GM18508 (cell line): ENCODE measurements around the gene TGFBR1.

ENCODE experiments used
- ATAC-seq: cut with Tn5 transposase; IDR thresholded peaks from one replicate; pipeline ENCODE4 v1.9.1; 2021; ENCODE audit warnings: moderate number of reproducible peaks; ENCODE audit not compliant: insufficient read depth, unreplicated experiment

The TGFBR1 gene

DNA sequence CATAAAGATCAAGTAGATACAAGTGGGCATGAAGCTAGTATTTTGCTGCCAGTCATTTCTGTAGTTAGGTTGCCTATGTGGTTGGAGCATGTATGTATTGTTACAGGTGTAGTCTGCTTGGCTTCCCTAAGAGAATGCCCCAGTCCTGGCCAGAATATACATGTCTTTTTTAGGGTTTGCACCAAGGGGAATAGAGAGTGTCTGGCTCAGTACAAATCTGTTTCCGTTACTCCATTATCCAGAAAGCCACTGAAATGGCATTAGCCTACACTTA, 23.2 kb downstream of the TGFBR1 start:
- ATAC-seq = no peak

DNA sequence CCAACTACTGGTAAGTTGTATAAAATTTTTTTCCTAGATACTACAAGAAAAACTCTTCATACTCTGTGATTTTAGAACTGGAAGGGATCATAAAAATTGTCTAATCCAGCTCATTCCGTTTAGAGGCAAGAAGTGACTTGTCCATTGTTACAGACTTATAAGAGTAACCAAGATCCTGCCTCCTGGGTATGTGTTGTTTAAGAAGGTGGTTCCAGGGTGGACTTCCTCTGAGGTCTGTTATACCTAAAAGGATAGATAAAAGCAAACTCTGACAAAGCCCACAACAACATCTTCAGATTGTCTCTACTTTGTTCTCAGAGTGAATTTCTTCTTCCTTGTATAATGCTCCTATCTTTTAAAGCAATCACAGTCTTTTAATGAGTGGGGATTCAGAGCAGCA, 24.2 kb downstream of the TGFBR1 start:
- no peak for ATAC-seq

DNA sequence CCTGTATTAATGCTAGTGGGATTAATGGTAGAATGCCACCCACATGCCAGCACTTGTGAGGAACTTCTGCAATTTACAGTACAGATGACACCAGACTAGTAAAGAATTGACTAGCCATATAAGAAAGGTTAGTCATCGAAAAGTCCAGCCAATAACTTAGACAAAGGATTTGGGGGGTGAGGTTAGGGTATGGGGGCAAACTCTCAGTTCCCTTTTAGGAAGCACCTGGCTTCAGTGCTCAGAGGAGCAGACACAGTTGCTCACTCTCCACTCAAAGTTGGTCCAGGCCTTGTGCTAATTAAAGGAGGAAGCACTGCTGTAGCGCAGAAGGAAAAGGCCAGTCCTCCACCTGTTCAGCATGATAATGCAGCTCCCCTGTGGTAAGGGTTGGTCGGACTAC, 25.2 kb downstream of the TGFBR1 start:
- peak; percentile 46 for ATAC-seq

- no peak for ATAC-seq
Observed at GRCh38 chr9:99133145-99133544, 28.2 kb downstream of the TGFBR1 start.

GRCh38 chr9:99134893-99135341, 30.0 kb downstream of the TGFBR1 start:
- no peak for ATAC-seq

DNA sequence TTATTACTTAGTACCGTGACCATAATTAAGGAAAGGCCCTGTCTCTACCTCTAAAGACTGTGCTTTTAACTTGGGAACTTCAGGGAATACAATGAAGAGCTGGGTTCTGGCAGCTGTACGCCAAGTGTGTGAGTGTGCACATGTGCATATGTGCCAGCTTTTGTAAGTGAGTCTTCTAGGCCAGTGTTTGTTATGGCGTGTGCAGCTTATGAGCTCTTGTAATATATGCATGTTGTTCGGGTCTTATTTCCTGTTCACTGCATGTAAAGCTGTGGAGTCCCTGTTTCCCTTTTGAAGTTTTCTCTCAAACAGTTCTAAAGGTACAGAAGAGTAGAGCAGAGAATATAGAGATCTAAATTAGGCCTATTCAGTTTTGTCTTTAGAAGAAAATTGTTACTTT, 30.5 kb downstream of the TGFBR1 start:
- ATAC-seq = no peak

DNA sequence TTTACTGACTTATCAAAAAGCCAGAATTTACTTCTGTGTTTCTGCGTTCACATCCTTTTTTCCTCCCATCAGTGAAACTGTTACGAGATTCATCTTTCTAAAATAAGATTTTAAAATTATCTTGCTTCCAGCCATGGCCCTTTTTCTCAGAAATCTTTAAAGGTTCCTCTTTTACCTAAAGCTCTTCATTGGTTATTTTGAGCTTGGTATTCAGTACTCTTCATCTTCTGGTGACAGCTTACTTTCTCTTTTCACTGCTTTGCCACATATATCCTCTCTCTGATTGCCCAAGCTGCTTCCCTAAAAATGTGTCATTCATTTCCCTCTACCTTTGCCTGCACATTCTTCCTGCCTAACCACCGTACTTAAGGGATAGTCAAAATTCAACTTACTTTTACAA, 32.3 kb downstream of the TGFBR1 start:
- no peak for ATAC-seq

DNA sequence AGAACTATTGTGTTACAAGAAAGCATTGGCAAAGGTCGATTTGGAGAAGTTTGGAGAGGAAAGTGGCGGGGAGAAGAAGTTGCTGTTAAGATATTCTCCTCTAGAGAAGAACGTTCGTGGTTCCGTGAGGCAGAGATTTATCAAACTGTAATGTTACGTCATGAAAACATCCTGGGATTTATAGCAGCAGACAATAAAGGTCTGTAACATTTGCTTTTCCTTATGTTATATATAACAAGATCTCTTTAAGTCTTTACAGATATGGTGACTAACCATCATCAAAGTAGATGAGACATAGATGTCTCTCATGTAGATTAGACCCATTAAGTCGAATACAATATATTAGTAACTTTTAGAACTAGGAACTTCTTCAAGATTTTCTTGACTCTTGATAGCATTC, 33.0 kb downstream of the TGFBR1 start:
- ATAC-seq = no peak

- ATAC-seq = no peak
Observed at GRCh38 chr9:99138424-99139284, 33.7 kb downstream of the TGFBR1 start.

- ATAC-seq = no peak
Observed at GRCh38 chr9:99139868-99140267, 35.0 kb downstream of the TGFBR1 start.

DNA sequence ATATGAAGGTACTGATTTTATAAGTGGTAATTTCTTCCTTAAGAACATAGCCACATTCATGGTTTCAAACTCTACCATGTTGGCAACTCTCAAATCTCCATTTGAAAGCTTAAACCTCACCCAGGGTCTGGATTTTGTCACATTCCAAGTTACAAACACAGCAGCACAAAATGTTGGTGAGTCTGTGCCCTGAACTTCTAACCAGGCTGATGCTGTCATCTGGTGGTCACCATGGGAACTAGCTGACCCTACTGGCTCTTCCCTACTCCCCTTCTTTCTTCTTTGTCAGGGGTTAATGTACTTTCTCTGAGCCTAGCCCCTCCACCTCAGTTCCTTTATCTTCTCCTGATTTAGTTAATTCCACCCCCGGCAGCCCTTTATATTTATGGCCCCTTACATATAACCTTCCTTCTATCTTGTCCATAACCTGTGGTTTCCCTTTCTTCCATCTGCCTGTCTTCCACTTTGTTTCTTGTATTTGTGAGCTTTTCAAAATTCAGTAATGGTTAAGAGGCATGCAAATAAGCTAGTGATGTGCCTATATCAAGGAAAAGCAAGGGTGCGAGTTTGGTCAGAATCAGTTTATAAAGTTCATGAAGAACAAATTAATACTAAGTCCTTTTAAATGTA, 35.9 kb downstream of the TGFBR1 start:
- ATAC-seq = no peak

DNA sequence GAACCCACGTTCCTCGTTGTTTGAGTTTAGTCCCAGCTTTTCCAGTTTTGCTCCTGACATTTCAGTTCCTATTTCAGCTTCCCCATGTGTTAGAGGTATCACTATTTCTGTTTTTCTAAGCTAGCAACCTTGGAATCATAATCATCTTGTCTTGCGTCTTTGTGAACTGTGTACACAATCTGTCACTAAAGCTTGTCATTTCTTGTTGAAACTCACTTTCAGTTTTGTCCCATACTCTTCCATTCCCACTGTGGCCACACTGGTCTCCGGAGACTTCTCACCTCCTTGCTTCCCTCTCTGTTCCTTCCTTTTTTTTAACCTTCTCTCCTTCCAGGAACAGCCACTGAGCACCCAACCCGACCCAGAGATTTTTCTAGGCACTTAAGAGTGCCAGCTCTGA, 36.9 kb downstream of the TGFBR1 start:
- no peak for ATAC-seq

- no peak for ATAC-seq
Observed at GRCh38 chr9:99142275-99142674, 37.4 kb downstream of the TGFBR1 start.

- no peak for ATAC-seq
Observed at GRCh38 chr9:99143655-99144054, 38.7 kb downstream of the TGFBR1 start.

- no peak for ATAC-seq
Observed at GRCh38 chr9:99144966-99145365, 40.1 kb downstream of the TGFBR1 start.

GRCh38 chr9:99146574-99146973, 41.7 kb downstream of the TGFBR1 start:
- ATAC-seq = no peak

DNA sequence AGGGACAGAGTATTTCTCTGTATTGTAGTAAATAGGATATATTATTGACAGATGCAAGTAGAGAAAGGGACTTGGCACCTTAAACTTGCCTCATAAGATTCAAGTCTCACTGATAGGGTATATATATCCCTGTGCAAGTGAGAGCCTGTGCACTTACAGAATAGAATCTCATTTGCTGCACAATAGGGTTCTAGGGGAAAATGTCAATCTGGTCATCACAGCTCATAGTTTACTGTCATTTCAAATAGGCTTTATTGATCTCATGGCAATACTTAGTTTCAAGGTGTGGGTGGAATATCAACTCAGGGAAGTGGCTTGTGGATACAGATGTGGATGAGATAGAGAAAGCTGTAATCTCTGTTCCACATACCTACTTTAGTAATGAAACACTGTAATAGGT, 42.3 kb downstream of the TGFBR1 start:
- no peak for ATAC-seq

DNA sequence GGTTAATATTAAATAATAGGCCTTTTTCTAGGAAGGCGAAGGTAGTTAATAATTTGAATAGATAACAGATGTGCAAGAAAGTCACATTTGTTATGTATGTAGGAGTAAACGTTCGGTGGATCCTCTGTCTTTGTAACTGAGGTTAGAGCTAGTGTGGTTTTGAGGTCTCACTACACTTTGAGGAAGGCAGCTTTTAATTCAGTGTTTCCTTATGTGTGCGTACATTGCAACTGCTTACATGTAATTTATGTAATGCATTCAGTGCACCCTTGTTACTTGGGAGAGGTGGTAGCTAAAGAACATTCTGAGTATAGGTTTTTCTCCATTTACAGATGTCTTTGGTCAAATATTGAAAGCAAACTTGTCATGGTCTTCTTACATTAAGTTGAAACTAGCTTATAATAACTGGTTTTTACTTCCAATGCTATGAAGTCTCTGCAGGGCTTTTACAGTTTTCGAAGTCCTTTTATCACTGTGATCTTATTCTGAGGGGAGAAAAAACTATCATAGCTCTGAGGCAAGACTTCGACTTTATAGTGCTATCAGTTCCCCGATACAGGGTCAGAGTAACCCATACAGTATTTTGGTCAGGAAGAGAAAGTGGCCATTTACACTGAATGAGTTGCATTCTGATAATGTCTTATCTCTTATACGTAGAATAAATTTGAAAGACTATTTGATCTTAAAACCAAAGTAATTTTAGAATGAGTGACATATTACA, 45.7 kb downstream of the TGFBR1 start:
- ATAC-seq = no peak

DNA sequence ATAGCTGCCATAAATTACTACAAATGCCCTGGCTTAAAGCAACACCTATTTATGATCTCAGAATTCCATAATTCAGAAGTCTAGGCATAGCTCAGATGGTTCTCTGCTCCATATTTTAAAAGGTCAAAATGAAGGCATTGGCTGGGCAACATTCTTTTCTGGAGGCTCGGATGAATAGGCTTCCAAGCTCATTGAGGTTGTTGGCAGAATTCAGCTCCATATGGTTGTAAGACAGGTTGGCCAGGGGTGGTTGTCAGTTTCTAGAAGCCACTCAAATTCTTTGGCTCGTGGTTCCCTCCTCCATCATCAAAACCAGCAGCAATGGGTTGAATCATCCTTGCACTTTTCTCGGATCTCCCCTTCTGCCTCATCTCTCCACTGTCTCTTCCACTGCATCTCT, 49.4 kb downstream of the TGFBR1 start:
- no peak for ATAC-seq

GRCh38 chr9:99155736-99156135, 50.8 kb downstream of the TGFBR1 start:
- ATAC-seq = no peak

DNA sequence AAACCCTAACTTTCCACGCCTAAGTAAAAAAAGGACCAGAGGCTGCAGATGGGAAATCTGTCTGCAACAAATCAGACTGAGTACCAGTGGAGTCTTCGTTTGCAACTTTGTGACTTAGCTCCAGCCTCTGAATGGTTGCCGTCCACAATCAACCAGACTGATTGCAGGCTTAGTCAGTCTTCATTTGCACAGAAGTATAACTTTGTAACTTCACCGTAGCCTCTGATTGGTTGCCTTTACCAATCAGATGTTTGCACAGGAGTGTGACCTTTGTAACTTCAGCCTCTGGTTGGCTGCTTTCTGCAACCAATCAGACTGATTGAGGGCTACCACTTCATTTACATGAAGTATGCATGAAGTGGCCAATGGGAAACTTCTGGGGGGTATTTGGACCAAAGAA, 53.7 kb downstream of the TGFBR1 start:
- ATAC-seq = no peak
